ENCODE measurements around the gene UGT1A1.
"Not testable (repeated sequence)": the region's sequence is repeated elsewhere in the genome, so short reads cannot be mapped to it uniquely, and the experiment has no call there.

GRCh38 chr2:233745838-233746237 is 14.2 kb upstream of the UGT1A1 start:
- TF ChIP-seq, protein P1, sequence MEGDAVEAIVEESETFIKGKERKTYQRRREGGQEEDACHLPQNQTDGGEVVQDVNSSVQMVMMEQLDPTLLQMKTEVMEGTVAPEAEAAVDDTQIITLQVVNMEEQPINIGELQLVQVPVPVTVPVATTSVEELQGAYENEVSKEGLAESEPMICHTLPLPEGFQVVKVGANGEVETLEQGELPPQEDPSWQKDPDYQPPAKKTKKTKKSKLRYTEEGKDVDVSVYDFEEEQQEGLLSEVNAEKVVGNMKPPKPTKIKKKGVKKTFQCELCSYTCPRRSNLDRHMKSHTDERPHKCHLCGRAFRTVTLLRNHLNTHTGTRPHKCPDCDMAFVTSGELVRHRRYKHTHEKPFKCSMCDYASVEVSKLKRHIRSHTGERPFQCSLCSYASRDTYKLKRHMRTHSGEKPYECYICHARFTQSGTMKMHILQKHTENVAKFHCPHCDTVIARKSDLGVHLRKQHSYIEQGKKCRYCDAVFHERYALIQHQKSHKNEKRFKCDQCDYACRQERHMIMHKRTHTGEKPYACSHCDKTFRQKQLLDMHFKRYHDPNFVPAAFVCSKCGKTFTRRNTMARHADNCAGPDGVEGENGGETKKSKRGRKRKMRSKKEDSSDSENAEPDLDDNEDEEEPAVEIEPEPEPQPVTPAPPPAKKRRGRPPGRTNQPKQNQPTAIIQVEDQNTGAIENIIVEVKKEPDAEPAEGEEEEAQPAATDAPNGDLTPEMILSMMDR (IDR thresholded peaks at IDR 0.05) = not testable (repeated sequence)
- not testable (repeated sequence) for TF ChIP-seq EP300 (IDR thresholded peaks at IDR 0.05; ENCODE audit: low read depth); POLR2A (IDR thresholded peaks at IDR 0.05)

Measured in transverse colon (tissue), 3 donors.